Esophagus muscularis mucosa (tissue), 4 donors: ENCODE results near the gene NSD2. TPM values are rescaled to one million over a fixed set of nuclear protein-coding genes. Genes with fewer than 3 reads are reported as not detected.
A peak's percentile ranks its signal among the peaks of the same experiment; 100 is the strongest.
"Not testable (repeated sequence)": the region's sequence is repeated elsewhere in the genome, so short reads cannot be mapped to it uniquely, and the experiment has no call there.

Source experiments
- DNase-seq: peaks from one replicate; pipeline ENCODE4 v3.0.0-alpha.2; 2017; ENCODE audit errors: extremely low spot score
- H3K27ac ChIP-seq, 4 donors: fragments of 200-600 bp; sonication (generic); replicated peaks in 1 of 4; 1 replicate in 3 of 4; 2 replicates in 1 of 4; pipeline ENCODE4 v1.5.1; 2016 to 2019; ENCODE audit warnings: mild to moderate bottlenecking in 1 of 4
- H3K27me3 ChIP-seq, 4 donors: fragments of 200-600 bp; sonication (generic); one replicate each; pipeline versions ENCODE4 v1.5.1 to v1.6.0; 2016 to 2019
- H3K36me3 ChIP-seq, 4 donors: fragments of 200-600 bp; sonication (generic); one replicate each; pipeline ENCODE4 v1.5.1; 2016 to 2019
- H3K4me1 ChIP-seq, 4 donors: fragments of 200-600 bp; sonication (generic); one replicate each; pipeline ENCODE4 v1.5.1; 2016 to 2019
- H3K4me3 ChIP-seq, 4 donors: fragments of 200-600 bp; sonication (generic); 1 replicate in 2 of 4; 2 replicates in 2 of 4; pipeline ENCODE4 v1.5.1; 2016 to 2019; ENCODE audit warnings: mild to moderate bottlenecking in 4 of 4, moderate library complexity in 1 of 4
- H3K9me3 ChIP-seq, 4 donors: fragments of 200-600 bp; sonication (generic); 1 replicate in 3 of 4; 2 replicates in 1 of 4; pipeline ENCODE4 v1.5.1; 2016 to 2019
- EP300 ChIP-seq: sonication (generic); formaldehyde crosslinking; IDR thresholded peaks from one replicate; pipeline ENCODE4 v1.6.1; 2017; ENCODE audit warnings: antibody characterized with exemption
- POLR2A ChIP-seq: fragments of 450-650 bp; IDR thresholded peaks from one replicate; pipeline ENCODE4 v1.6.1; 2017; ENCODE audit warnings: antibody characterized with exemption, moderate library complexity, mild to moderate bottlenecking, low read depth
- POLR2AphosphoS5 ChIP-seq, 2 donors: sonication (generic); formaldehyde crosslinking; IDR thresholded peaks; one replicate each; pipeline ENCODE4 v1.6.1; 2017; ENCODE audit warnings: antibody characterized with exemption in 2 of 2
- WGBS: methylation state at CpG from one replicate; pipeline ENCODE4 v1.1.5; 2018; 5-methylcytosine and 5-hydroxymethylcytosine counted together
- intact Hi-C: fragments of 100-400 bp; cut with DNase I; formaldehyde crosslinking; loops from one replicate; pipeline ENCODE4 v1.15.1; 2023
- total RNA-seq, 4 donors: library from RNA; depleted of rRNA; stranded (reverse); fragments of >200 nt; gene quantifications; one replicate each; pipeline versions ENCODE4 v1.1.0 to v1.2.1, GENCODE V29; 2016
- TF ChIP-seq, protein P1 (sequence below), 3 experiments: fragments of 200-600 bp in 2 of 3; fragments of 450-650 bp in 1 of 3; sonication (generic) in 2 of 3; IDR thresholded peaks; one replicate each; pipeline ENCODE4 v1.5.1; 2017 to 2019; ENCODE audit warnings: antibody characterized with exemption in 3 of 3, mild to moderate bottlenecking in 2 of 3, moderate library complexity in 1 of 3

Gene NSD2
- total RNA-seq, 4 donors from 2014 or later = 31.8 to 44.2 (median 37.5) TPM

GRCh38 chr4:1843852-1844251, 27.3 kb upstream of the NSD2 start:
- TF ChIP-seq, protein P1, sequence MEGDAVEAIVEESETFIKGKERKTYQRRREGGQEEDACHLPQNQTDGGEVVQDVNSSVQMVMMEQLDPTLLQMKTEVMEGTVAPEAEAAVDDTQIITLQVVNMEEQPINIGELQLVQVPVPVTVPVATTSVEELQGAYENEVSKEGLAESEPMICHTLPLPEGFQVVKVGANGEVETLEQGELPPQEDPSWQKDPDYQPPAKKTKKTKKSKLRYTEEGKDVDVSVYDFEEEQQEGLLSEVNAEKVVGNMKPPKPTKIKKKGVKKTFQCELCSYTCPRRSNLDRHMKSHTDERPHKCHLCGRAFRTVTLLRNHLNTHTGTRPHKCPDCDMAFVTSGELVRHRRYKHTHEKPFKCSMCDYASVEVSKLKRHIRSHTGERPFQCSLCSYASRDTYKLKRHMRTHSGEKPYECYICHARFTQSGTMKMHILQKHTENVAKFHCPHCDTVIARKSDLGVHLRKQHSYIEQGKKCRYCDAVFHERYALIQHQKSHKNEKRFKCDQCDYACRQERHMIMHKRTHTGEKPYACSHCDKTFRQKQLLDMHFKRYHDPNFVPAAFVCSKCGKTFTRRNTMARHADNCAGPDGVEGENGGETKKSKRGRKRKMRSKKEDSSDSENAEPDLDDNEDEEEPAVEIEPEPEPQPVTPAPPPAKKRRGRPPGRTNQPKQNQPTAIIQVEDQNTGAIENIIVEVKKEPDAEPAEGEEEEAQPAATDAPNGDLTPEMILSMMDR (IDR thresholded peaks at IDR 0.05) = no peak
- peak in 1 of 2 donors; percentile 11 for TF ChIP-seq POLR2AphosphoS5 (IDR thresholded peaks at IDR 0.05)
- no peaks in the 10 kb centered on the region for H3K27me3 ChIP-seq
- H3K27ac ChIP-seq = no peak overlapping the region
- H3K36me3 ChIP-seq = peaks cover 30 to 88% (median 69%) of the 10 kb centered on the region in 4 donors
- peaks cover 9 to 31% (median 24%) of the 10 kb centered on the region in 4 donors for H3K4me1 ChIP-seq
- no peak overlapping the region for H3K4me3 ChIP-seq
- no peaks in the 10 kb centered on the region for H3K9me3 ChIP-seq
- intact Hi-C loops = no loop called here
- no peak for DNase-seq
- 74% methylated on average over 10 of the region's 10 CpGs for WGBS

- H3K9me3 ChIP-seq, DNase-seq, H3K4me3 ChIP-seq, H3K27ac ChIP-seq, H3K27me3 ChIP-seq, intact Hi-C loops: not testable (repeated sequence)
- Histone ChIP-seq H3K36me3 (peaks cover 23 to 80% (median 61%) of the 10 kb centered on the region in 4 donors), H3K4me1 (peaks cover 9 to 31% (median 24%) of the 10 kb centered on the region in 4 donors)
- 97% methylated on average over 10 of the region's 10 CpGs for WGBS
Observed at GRCh38 chr4:1844618-1845017, 26.6 kb upstream of the NSD2 start.

- no peak for DNase-seq
- H3K4me1 ChIP-seq = peaks cover 16 to 37% (median 34%) of the 10 kb centered on the region in 4 donors
- no peaks in the 10 kb centered on the region for H3K9me3 ChIP-seq
- WGBS = 95% methylated on average over 2 of the region's 2 CpGs
- H3K36me3 ChIP-seq = peaks cover 6 to 60% (median 42%) of the 10 kb centered on the region in 4 donors
- H3K27ac ChIP-seq = no peak overlapping the region
- no peaks in the 10 kb centered on the region for H3K27me3 ChIP-seq
- no peak for TF ChIP-seq EP300
- TF ChIP-seq, protein P1 (IDR thresholded peaks at IDR 0.05) = no peak
- no peak for TF ChIP-seq POLR2AphosphoS5 (IDR thresholded peaks at IDR 0.05)
- no peak for TF ChIP-seq POLR2A
- intact Hi-C loops = no loop called here
- H3K4me3 ChIP-seq = no peak overlapping the region
Observed at GRCh38 chr4:1846580-1846979, 24.6 kb upstream of the NSD2 start.

DNA sequence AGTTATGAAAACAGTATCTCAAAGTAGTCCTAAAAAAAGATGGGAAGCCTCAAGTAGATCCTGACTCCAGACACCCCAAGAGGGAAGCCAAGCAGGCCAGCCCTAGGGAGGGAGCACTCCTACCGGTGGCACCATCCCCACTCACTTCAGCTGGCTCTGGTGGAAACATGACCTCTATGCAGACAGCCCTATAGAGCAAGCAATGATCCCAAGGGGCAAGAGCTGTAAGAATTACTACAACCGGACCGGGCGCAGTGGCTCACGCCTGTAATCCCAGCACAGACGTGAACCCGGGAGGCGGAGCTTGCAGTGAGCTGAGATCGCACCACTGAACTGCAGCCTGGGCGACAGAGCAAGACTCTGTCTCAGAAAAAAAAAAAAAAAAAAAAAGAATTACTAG, 20.9 kb upstream of the NSD2 start:
- intact Hi-C loops = no loop called here
- no peak for DNase-seq
- Histone ChIP-seq H3K36me3 (peaks cover 0 to 40% (median 16%) of the 10 kb centered on the region in 4 donors), H3K27ac (no peak overlapping the region), H3K9me3 (no peaks in the 10 kb centered on the region), H3K27me3 (no peaks in the 10 kb centered on the region), H3K4me3 (no peak overlapping the region), H3K4me1 (peaks cover 32 to 47% (median 39%) of the 10 kb centered on the region in 4 donors)
- 89% methylated on average over 10 of the region's 10 CpGs for WGBS
- TF ChIP-seq EP300 = no peak
- TF ChIP-seq POLR2A = no peak
- TF ChIP-seq POLR2AphosphoS5 (IDR thresholded peaks at IDR 0.05) = no peak
- TF ChIP-seq, protein P1 (IDR thresholded peaks at IDR 0.05) = no peak

DNA sequence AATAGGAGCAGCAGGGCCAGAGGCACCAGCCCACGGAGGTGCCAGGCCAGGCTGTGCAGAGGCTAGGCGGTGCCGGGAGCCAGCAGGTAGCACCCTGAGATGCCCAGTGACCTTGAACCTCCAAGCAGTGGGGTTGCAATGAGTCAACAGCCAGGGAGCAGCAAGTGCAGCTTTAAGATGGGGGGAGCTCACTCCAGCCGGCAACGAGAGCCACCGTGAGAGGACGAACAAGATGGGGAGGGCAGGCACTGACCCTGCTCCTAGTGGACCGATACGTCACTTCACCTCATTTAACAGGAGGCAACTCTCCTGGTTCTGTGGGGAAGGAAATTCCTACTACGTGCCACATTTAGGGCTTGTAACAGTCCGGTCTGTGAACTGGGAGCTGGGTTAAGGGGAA, 20.0 kb upstream of the NSD2 start:
- WGBS = 78% methylated on average over 11 of the region's 11 CpGs
- DNase-seq = no peak
- intact Hi-C loops = no loop called here
- no peak overlapping the region for H3K4me3 ChIP-seq
- H3K9me3 ChIP-seq = no peaks in the 10 kb centered on the region
- H3K4me1 ChIP-seq = peaks cover 34 to 51% (median 41%) of the 10 kb centered on the region in 4 donors
- H3K27me3 ChIP-seq = no peaks in the 10 kb centered on the region
- TF ChIP-seq POLR2A (no peak), EP300 (no peak), POLR2AphosphoS5 (IDR thresholded peaks at IDR 0.05) (no peak)
- TF ChIP-seq, protein P1 (IDR thresholded peaks at IDR 0.05) = no peak
- H3K27ac ChIP-seq = no peak overlapping the region
- peaks cover 0 to 31% (median 8%) of the 10 kb centered on the region in 4 donors for H3K36me3 ChIP-seq
